ENCODE measurements around the gene SALL4. TPM values are rescaled to one million over a fixed set of nuclear protein-coding genes. Genes with fewer than 3 reads are reported as not detected.
"Not testable (repeated sequence)": the region's sequence is repeated elsewhere in the genome, so short reads cannot be mapped to it uniquely, and the experiment has no call there.

SALL4 gene
- polyA plus RNA-seq, 1 experiment, result 0.46 TPM

DNA sequence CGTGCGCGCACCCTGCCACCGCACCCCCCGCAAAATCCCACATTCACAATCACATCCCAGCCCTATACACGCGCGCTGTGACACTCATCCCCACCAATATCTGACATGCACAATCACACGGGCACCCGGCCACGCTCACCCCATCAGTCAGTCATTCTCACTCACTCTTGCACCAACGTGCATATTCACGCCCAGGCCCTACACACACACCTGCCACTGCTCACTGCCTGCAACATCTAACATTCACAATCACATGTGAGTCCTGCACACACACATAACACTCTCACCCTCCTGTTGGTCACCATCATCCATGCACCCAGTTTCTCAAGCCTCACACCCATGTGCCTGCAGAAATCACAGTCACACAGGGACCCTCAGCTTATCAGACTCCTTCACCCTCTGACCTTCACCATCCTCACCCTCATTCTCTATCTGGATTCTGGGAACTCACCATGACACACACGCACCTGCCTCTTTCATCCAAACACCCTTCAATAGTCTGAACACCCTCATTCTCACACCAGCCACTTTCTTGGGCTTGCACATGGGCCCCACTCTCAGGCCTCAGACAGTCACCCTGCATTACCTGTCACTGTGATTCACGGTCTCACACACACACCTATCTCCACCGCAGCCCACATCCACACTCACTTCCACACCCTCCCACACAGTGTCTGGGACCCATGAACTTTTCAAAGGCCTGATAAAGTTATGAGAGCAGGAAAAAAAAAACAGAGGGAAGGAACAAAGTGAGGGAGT lies 33.4 kb downstream of the SALL4 start:
- Histone ChIP-seq H3K27me3 (ENCODE audit: control insufficient read depth, insufficient read depth, low read length) (no peaks in the 10 kb centered on the region), H3K27ac (ENCODE audit: low read depth, low read length) (no peak overlapping the region), H3K4me3 (ENCODE audit: low read depth, low read length) (peak overlapping the region; percentile 50), H3K9me3 (ENCODE audit: control insufficient read depth, insufficient read depth, low read length) (no peaks in the 10 kb centered on the region)
- DNase-seq (ENCODE audit: low read depth, low spot score), result no peak
- TF ChIP-seq, protein P1, sequence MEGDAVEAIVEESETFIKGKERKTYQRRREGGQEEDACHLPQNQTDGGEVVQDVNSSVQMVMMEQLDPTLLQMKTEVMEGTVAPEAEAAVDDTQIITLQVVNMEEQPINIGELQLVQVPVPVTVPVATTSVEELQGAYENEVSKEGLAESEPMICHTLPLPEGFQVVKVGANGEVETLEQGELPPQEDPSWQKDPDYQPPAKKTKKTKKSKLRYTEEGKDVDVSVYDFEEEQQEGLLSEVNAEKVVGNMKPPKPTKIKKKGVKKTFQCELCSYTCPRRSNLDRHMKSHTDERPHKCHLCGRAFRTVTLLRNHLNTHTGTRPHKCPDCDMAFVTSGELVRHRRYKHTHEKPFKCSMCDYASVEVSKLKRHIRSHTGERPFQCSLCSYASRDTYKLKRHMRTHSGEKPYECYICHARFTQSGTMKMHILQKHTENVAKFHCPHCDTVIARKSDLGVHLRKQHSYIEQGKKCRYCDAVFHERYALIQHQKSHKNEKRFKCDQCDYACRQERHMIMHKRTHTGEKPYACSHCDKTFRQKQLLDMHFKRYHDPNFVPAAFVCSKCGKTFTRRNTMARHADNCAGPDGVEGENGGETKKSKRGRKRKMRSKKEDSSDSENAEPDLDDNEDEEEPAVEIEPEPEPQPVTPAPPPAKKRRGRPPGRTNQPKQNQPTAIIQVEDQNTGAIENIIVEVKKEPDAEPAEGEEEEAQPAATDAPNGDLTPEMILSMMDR (IDR thresholded peaks at IDR 0.05; ENCODE audit: low read depth, low read length), result no peak
- ChIA-PET CTCF (no interaction called here), POLR2A (interaction anchor here (0.8 kb wide), 1 partner anchor 28 kb away, joined by 5 read pairs; no protein-coding TSS in a partner anchor)

DNA sequence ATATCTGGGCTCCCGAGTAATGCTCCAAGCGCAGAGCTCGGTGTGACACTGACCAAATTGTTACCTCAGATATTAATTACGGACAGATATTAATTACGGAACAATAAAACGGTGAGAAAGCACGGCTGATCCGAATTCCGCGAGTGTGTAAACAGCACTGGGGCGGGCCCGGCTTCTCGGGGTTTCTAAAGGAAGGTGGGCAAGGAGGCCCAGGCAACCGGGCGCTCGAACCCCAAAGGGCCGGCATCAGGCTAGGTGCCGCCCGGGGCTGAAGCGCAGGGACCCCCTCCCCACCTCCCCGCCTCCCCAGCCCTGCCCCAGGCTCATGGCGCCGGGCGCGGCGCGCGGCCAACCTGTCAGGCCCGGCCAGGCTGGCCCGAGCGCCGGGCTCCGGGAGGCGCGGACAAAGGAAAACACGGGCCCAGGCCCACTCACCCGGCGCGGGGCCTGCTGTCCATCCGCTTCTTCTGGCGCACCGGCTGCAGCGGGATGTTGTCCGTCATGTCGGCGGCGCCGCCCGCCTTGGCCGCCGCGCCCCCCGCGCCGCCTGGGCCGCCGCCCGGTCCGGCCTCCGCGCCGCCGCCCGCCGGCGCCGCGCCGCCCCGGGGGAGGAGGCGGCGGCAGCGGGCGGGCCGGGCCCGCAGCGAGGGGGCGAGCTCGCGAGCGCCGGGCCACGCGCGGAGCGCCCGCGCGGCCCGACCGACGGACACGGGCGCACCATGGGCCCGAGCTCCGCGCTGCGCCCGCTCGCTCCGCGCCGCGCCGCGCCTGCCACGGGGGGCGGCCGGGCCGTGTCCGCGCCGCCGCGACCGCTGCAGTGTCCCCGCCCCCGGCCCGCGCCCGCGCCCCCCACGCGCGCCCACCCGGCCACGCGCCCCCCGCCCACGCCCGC lies 34.2 kb downstream of the SALL4 start, which contains the start of gene ATP9A:
ATP9A (minus strand) TSS at position 524 of the 892 bp plus-strand sequence; CDS start at position 503, 21 bp downstream.
- H3K27ac ChIP-seq (ENCODE audit: low read depth, low read length), result no peak within 1 kb of the TSS
- ChIA-PET CTCF (interaction anchor here (1.1 kb wide), 1 partner anchor 316 kb away, joined by 3 read pairs; no protein-coding TSS in a partner anchor), POLR2A (no interaction called here)

DNA sequence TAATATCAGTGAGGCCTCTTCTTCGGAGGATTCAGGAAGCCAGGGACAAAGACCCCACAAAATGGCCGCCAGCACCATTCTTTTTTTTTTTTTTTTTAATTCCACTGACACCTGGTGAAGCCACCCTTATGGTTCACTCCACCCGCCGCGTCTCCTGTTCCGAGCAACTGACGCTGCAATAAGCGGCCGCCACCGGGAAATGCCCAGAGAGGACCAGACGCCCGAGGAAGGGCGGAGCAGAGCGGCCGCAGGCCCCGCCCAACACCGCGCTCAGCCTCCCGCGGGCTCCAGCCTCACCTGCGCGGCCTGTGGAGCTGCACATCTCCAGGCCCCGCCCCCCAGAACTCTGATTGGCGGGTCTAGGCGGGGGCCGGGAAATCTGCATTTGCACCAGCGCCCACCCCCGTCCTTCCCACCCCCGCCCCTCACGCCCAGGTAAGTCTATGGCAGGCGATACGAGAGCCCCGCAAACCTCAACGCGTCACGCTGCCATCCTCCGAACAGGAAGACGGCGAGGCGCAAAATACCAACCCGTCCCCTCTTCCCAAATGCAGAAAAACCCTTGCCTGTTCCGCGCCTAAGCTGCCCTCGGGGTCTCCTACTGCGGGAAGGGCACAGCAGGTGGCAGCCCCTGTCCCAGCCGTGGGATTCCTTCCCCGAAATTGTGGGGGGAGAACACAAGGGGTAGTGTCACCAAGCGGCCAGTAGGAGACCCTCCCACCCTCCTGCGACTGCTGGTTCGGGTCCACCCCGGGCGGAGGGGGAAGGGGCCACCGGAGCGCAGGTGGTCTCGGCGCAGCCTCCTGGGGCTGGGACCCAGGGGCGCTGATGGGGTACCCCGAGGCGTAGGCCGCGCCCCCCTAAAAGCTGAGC lies 35.1 kb downstream of the SALL4 start:
- Histone ChIP-seq H3K9me3 (ENCODE audit: control insufficient read depth, insufficient read depth, low read length) (no peaks in the 10 kb centered on the region), H3K27me3 (ENCODE audit: control insufficient read depth, insufficient read depth, low read length) (no peaks in the 10 kb centered on the region), H3K27ac (ENCODE audit: low read depth, low read length) (no peak overlapping the region), H3K4me3 (ENCODE audit: low read depth, low read length) (peak overlapping the region; percentile 86)
- ChIA-PET CTCF (interaction anchor here (1.1 kb wide), 1 partner anchor 317 kb away, joined by 3 read pairs; no protein-coding TSS in a partner anchor), POLR2A (interaction anchor here (0.6 kb wide), 1 partner anchor 119 kb away, joined by 7 read pairs; no protein-coding TSS in a partner anchor)
- DNase-seq (ENCODE audit: low read depth, low spot score), result no peak
- TF ChIP-seq, protein P1 (IDR thresholded peaks at IDR 0.05; ENCODE audit: low read depth, low read length), result peak; percentile 48

More for the DNA sequence above, 34.2 kb downstream of the SALL4 start, which contains the start of gene ATP9A:
- DNase-seq (ENCODE audit: low read depth, low spot score), result no peak
- H3K9me3 ChIP-seq (ENCODE audit: control insufficient read depth, insufficient read depth, low read length), result no peaks in the 10 kb centered on the region
- no peaks in the 10 kb centered on the region for H3K27me3 ChIP-seq (ENCODE audit: control insufficient read depth, insufficient read depth, low read length)
- TF ChIP-seq, protein P1 (IDR thresholded peaks at IDR 0.05; ENCODE audit: low read depth, low read length), result 0 out of 2 replicates have a peak, but pooled peaks have one; percentile 12
- peak within 1 kb of the TSS; percentile 86 for H3K4me3 ChIP-seq (ENCODE audit: low read depth, low read length)

DNA sequence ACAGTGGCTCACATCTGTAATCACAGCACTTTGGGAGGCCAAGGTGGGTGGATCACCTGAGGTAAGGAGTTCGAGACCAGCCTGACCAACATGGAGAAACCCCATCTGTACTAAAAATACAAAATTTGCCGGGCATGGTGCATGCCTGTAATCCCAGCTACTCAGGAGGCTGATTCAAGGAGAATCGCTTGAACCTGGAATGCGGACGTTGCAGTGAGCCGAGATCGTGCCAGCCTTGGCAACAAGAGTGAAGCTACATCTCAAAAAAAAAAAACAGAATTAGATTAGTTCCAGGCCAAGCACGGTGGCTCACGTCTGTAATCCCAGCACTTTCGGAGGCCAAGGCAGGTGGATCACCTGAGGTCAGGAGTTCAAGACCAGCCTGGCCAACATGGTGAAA lies 36.9 kb downstream of the SALL4 start:
- CTCF ChIA-PET, result interaction anchor here (1.2 to 2.4 kb wide), 3 partner anchors 12 to 64 kb away, joined by 3 to 11 read pairs (median 4); no protein-coding TSS in a partner anchor

More for the DNA sequence above, 36.9 kb downstream of the SALL4 start:
- DNase-seq (ENCODE audit: low read depth, low spot score); H3K27me3 ChIP-seq (ENCODE audit: control insufficient read depth, insufficient read depth, low read length); H3K27ac ChIP-seq (ENCODE audit: low read depth, low read length); H3K9me3 ChIP-seq (ENCODE audit: control insufficient read depth, insufficient read depth, low read length); H3K4me3 ChIP-seq (ENCODE audit: low read depth, low read length); POLR2A ChIA-PET: not testable (repeated sequence)

Data from AG04450 (cell line).